K562 (cell line): ENCODE measurements around the gene HELZ2. TPM values are rescaled to one million over a fixed set of nuclear protein-coding genes. Genes with fewer than 3 reads are reported as not detected.

Source experiments
- ATF6 ChIP-seq: sonication (generic); formaldehyde crosslinking; IDR thresholded peaks from 2 replicates; pipeline ENCODE4 v1.4.0; 2020; ENCODE audit warnings: mild to moderate bottlenecking, missing genetic modification reagents
- CBFA2T2 ChIP-seq: fragments of 450-650 bp; conservative IDR thresholded peaks from 2 replicates; pipeline ENCODE4 v1.6.1; 2017; ENCODE audit warnings: mild to moderate bottlenecking
- CEBPB ChIP-seq: fragments of 450-650 bp; IDR thresholded peaks from 2 replicates; pipeline ENCODE4 v1.6.1; 2016; ENCODE audit warnings: missing genetic modification characterization, missing compliant biosample characterization
- EHMT2 ChIP-seq: fragments of 450-650 bp; IDR thresholded peaks from 2 replicates; pipeline ENCODE4 v1.6.1; 2018; ENCODE audit warnings: antibody characterized with exemption
- GABPB2 ChIP-seq: fragments of 250-450 bp; sonication (Bioruptor Pico); conservative IDR thresholded peaks from 2 replicates; pipeline ENCODE4 v1.5.1; 2021; ENCODE audit warnings: mild to moderate bottlenecking
- HDAC8 ChIP-seq: fragments of 450-650 bp; IDR thresholded peaks from 2 replicates; pipeline ENCODE4 v1.6.1; 2016; ENCODE audit warnings: mild to moderate bottlenecking, missing genetic modification characterization, moderate library complexity, missing compliant biosample characterization
- HMGN3 ChIP-seq: IDR thresholded peaks from 2 replicates; pipeline ENCODE4 v1.6.1; 2011; ENCODE audit warnings: borderline replicate concordance, low read depth, mild to moderate bottlenecking, mixed read lengths, low read length; ENCODE audit not compliant: insufficient read length; ENCODE audit errors: extremely low read depth
- PCBP1 ChIP-seq: fragments of 200-400 bp; formaldehyde crosslinking; IDR thresholded peaks from 2 replicates; pipeline ENCODE4 v1.6.1; 2018; ENCODE audit warnings: mild to moderate bottlenecking, low read depth, low read length; ENCODE audit not compliant: poor library complexity, severe bottlenecking
- POLR2B ChIP-seq: fragments of 450-650 bp; IDR thresholded peaks from 2 replicates; pipeline ENCODE4 v1.6.1; 2018; ENCODE audit warnings: low read depth; ENCODE audit not compliant: partially characterized antibody
- RBM25 ChIP-seq: fragments of 200-400 bp; formaldehyde crosslinking; IDR thresholded peaks from 2 replicates; pipeline ENCODE4 v1.6.1; 2018; ENCODE audit warnings: low read length, low read depth, moderate library complexity; ENCODE audit not compliant: severe bottlenecking
- SMARCA5 ChIP-seq: fragments of 450-650 bp; IDR thresholded peaks from 2 replicates; pipeline ENCODE4 v1.6.1; 2016
- STAT5A ChIP-seq: IDR thresholded peaks from 2 replicates; pipeline ENCODE4 v1.6.1; 2012; ENCODE audit warnings: low read length, inconsistent platforms, borderline replicate concordance
- ZBTB1 ChIP-seq: sonication (generic); formaldehyde crosslinking; IDR thresholded peaks from 2 replicates; pipeline ENCODE4 v1.8.1; 2023; ENCODE audit warnings: missing genetic modification reagents, low read depth, mild to moderate bottlenecking, borderline replicate concordance
- ZBTB12 ChIP-seq: fragments of 250-450 bp; sonication (Bioruptor Pico); IDR thresholded peaks from 2 replicates; pipeline ENCODE4 v1.4.0; 2020
- ZNF133 ChIP-seq: fragments of 250-450 bp; sonication (Bioruptor Pico); IDR thresholded peaks from 2 replicates; pipeline ENCODE4 v1.4.0; 2020; ENCODE audit warnings: mild to moderate bottlenecking
- ZNF134 ChIP-seq: fragments of 250-450 bp; sonication (Bioruptor Pico); conservative IDR thresholded peaks from 2 replicates; pipeline ENCODE4 v1.4.0; 2020
- ZNF280A ChIP-seq: fragments of 450-650 bp; IDR thresholded peaks from 2 replicates; pipeline ENCODE4 v1.6.1; 2018; ENCODE audit warnings: mild to moderate bottlenecking, low read depth; ENCODE audit not compliant: partially characterized antibody
- polyA plus RNA-seq, 8 experiments: library from polyadenylated mRNA; depleted of rRNA in 4 of 8; stranded (reverse) in 5 of 8; unstranded in 3 of 8; fragments of >200 nt; fragmentation: Nextera tagmentation in 2 of 8; fragmentation: Illumina TruSeq in 1 of 8; extraction: Ambion mirVana in 2 of 8; extraction: Trizol in 1 of 8; gene quantifications; 2 replicates each; pipeline versions ENCODE4 v1.2.1 to v1.2.3, GENCODE V29; 2011 to 2014; ENCODE audit warnings: inconsistent platforms in 1 of 8, missing spikeins in 1 of 8
- total RNA-seq, 7 experiments: library from RNA; depleted of rRNA in 6 of 7; stranded (reverse); fragments of >200 nt in 6 of 7; fragmentation: Illumina TruSeq in 2 of 7; extraction: Trizol in 2 of 7; gene quantifications; 2 replicates each; pipeline versions ENCODE4 v1.2.1 to v1.2.3, GENCODE V29; 2011 to 2021; ENCODE audit warnings: low replicate concordance in 1 of 7
- TF ChIP-seq, protein P1 (sequence below): fragments of 450-650 bp; IDR thresholded peaks from 2 replicates; pipeline ENCODE4 v1.6.1; 2016; ENCODE audit warnings: borderline replicate concordance
- TF ChIP-seq, protein P2 (sequence below): IDR thresholded peaks from 2 replicates; pipeline ENCODE4 v1.6.1; 2012; ENCODE audit warnings: low read depth, low read length, improper control_type of control experiment, borderline replicate concordance

HELZ2 gene
- total and polyA plus RNA-seq, 9 of the 15 experiments (the other 6 are each of a cell fraction or from before 2014, with no cell fraction given), result 0.03 to 7.8 (median 2.9) TPM; not detected in 1

GRCh38 chr20:63567386-63568169, 6.5 kb downstream of the HELZ2 start (continued):
- TF ChIP-seq ZNF134 (CRISPR knock-in tag) (no peak), ZNF280A (no peak), ZBTB12 (no peak), EHMT2 (no peak), HMGN3 (no peak), CEBPB (tag) (no peak), ATF6 (CRISPR knock-in tag) (no peak), POLR2B (no peak), ZNF133 (CRISPR knock-in tag) (no peak), SMARCA5 (no peak), HDAC8 (no peak), PCBP1 (peak; percentile 43), CBFA2T2 (no peak), STAT5A (no peak), GABPB2 (CRISPR knock-in tag) (no peak), ZBTB1 (CRISPR knock-in tag) (peak; percentile 67; the same call in 1 of the 2 replicates), RBM25 (no peak)
- TF ChIP-seq, protein P1, sequence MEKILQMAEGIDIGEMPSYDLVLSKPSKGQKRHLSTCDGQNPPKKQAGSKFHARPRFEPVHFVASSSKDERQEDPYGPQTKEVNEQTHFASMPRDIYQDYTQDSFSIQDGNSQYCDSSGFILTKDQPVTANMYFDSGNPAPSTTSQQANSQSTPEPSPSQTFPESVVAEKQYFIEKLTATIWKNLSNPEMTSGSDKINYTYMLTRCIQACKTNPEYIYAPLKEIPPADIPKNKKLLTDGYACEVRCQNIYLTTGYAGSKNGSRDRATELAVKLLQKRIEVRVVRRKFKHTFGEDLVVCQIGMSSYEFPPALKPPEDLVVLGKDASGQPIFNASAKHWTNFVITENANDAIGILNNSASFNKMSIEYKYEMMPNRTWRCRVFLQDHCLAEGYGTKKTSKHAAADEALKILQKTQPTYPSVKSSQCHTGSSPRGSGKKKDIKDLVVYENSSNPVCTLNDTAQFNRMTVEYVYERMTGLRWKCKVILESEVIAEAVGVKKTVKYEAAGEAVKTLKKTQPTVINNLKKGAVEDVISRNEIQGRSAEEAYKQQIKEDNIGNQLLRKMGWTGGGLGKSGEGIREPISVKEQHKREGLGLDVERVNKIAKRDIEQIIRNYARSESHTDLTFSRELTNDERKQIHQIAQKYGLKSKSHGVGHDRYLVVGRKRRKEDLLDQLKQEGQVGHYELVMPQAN, result no peak
- TF ChIP-seq, protein P2, sequence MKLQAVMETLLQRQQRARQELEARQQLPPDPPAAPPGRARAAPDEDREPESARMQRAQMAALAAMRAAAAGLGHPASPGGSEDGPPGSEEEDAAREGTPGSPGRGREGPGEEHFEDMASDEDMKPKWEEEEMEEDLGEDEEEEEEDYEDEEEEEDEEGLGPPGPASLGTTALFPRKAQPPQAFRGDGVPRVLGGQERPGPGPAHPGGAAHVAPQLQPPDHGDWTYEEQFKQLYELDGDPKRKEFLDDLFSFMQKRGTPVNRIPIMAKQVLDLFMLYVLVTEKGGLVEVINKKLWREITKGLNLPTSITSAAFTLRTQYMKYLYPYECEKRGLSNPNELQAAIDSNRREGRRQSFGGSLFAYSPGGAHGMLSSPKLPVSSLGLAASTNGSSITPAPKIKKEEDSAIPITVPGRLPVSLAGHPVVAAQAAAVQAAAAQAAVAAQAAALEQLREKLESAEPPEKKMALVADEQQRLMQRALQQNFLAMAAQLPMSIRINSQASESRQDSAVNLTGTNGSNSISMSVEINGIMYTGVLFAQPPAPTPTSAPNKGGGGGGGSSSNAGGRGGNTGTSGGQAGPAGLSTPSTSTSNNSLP, result no peak
